Keratinocyte (primary cell): ENCODE data around the gene ZNF446. TPM values are rescaled to one million over a fixed set of nuclear protein-coding genes. Genes with fewer than 3 reads are reported as not detected.

Source experiments
- DNase-seq: peaks from one replicate; pipeline ENCODE4 v3.0.0-alpha.2; 2011; ENCODE audit warnings: low read depth, missing footprints, low spot score
- FAIRE-seq: peaks from 2 replicates; lab custom pipeline; 2011; peaks lifted over from hg19 to GRCh38; lab: Jason Lieb, UNC
- H2AFZ ChIP-seq: 2 replicates; pipeline ENCODE4 v1.6.0; 2012; ENCODE audit warnings: low read length, control low read depth, inconsistent platforms; ENCODE audit not compliant: control insufficient read depth
- H3K27ac ChIP-seq: 2 replicates; pipeline ENCODE4 v1.5.1; 2011; ENCODE audit warnings: low read length; ENCODE audit not compliant: control insufficient read depth, insufficient read depth
- H3K27me3 ChIP-seq: 3 replicates; pipeline ENCODE4 v1.6.0; 2011; ENCODE audit warnings: low read length; ENCODE audit not compliant: control insufficient read depth, insufficient read depth; ENCODE audit errors: extremely low read depth
- H3K36me3 ChIP-seq, 2 experiments: 2 replicates in 1 of 2; 3 replicates in 1 of 2; pipeline ENCODE4 v1.5.1; 2011; ENCODE audit warnings: low read length in 2 of 2, mild to moderate bottlenecking in 1 of 2; ENCODE audit not compliant: control insufficient read depth in 2 of 2, insufficient read depth in 2 of 2; ENCODE audit errors: extremely low read depth in 1 of 2
- H3K4me1 ChIP-seq: 3 replicates; pipeline ENCODE4 v1.5.1; 2011; ENCODE audit warnings: low read length; ENCODE audit not compliant: control insufficient read depth, insufficient read depth; ENCODE audit errors: extremely low read depth
- H3K4me2 ChIP-seq: 3 replicates; pipeline ENCODE4 v1.6.0; 2011; ENCODE audit warnings: low read depth, low read length; ENCODE audit not compliant: control insufficient read depth, insufficient read depth; ENCODE audit errors: extremely low read depth
- H3K4me3 ChIP-seq, 3 experiments: fragments of 200-600 bp in 1 of 3; sonication (generic) in 1 of 3; 2 replicates in 2 of 3; 3 replicates in 1 of 3; pipeline ENCODE4 v1.5.1; 2011 to 2016; ENCODE audit warnings: low read length in 3 of 3, mild to moderate bottlenecking in 3 of 3, control low read depth in 2 of 3, inconsistent platforms in 1 of 3, low read depth in 1 of 3, mixed read lengths in 1 of 3, mixed run types in 1 of 3, moderate library complexity in 1 of 3; ENCODE audit not compliant: control insufficient read depth in 2 of 3, insufficient read depth in 2 of 3; ENCODE audit errors: extremely low read depth in 1 of 3
- H3K79me2 ChIP-seq: 2 replicates; pipeline ENCODE4 v1.6.0; 2012; ENCODE audit warnings: low read length; ENCODE audit not compliant: control insufficient read depth, insufficient read depth
- H3K9ac ChIP-seq: 3 replicates; pipeline ENCODE4 v1.6.0; 2011; ENCODE audit warnings: low read length; ENCODE audit not compliant: control insufficient read depth, insufficient read depth; ENCODE audit errors: extremely low read depth
- H3K9me1 ChIP-seq: 3 replicates; pipeline ENCODE4 v1.6.0; 2011; ENCODE audit warnings: low read length; ENCODE audit not compliant: control insufficient read depth, insufficient read depth; ENCODE audit errors: extremely low read depth
- H3K9me3 ChIP-seq: 2 replicates; pipeline ENCODE4 v1.5.1; 2012; ENCODE audit warnings: low read depth, low read length; ENCODE audit not compliant: control insufficient read depth
- H4K20me1 ChIP-seq: 3 replicates; pipeline ENCODE4 v1.6.0; 2011; ENCODE audit warnings: low read length; ENCODE audit not compliant: control insufficient read depth, insufficient read depth; ENCODE audit errors: extremely low read depth
- CTCF ChIP-seq, 3 experiments: IDR thresholded peaks in 1 of 3; conservative IDR thresholded peaks in 1 of 3; optimal IDR thresholded peaks in 1 of 3; 2 replicates in 2 of 3; 3 replicates in 1 of 3; pipeline versions ENCODE3 to v1.5.1; 2011; ENCODE audit warnings: low read length in 3 of 3, mild to moderate bottlenecking in 3 of 3, moderate library complexity in 2 of 3, control low read depth in 1 of 3, inconsistent platforms in 1 of 3; ENCODE audit not compliant: insufficient read depth in 2 of 3; ENCODE audit errors: extremely low read depth in 1 of 3
- EZH2 ChIP-seq: IDR thresholded peaks from one replicate; pipeline ENCODE4 v1.6.1; 2012; ENCODE audit warnings: inconsistent platforms, mild to moderate bottlenecking, low read length, moderate library complexity
- dilution Hi-C: fragments of 300-500 bp; cut with MboI; formaldehyde crosslinking; loops from one replicate; pipeline ENCODE4 v1.7.0; 2020; ENCODE audit warnings: low sequenced_read_pairs; ENCODE audit not compliant: extremely low pct_ligation_motif_present
- polyA plus RNA-seq, 5 experiments: library from polyadenylated mRNA; depleted of rRNA in 3 of 5; stranded (reverse) in 3 of 5; stranded (forward) in 1 of 5; unstranded in 1 of 5; fragments of >200 nt; gene quantifications; 1 replicate in 1 of 5; 2 replicates in 3 of 5; 3 replicates in 1 of 5; pipeline versions ENCODE4 v1.2.1 to v1.2.3, GENCODE V29; 2011 to 2012; ENCODE audit warnings: missing spikeins in 2 of 5, low read depth in 1 of 5, low replicate concordance in 1 of 5

ZNF446 gene
- polyA plus RNA-seq, 1 donor (not counting 4 experiments of a cell fraction or from before 2014, with no cell fraction given): 2.1 TPM

- H4K20me1 ChIP-seq: peaks cover 4% of the 10 kb centered on the region
- peaks cover 23% of the 10 kb centered on the region for H3K79me2 ChIP-seq
- H3K36me3 ChIP-seq: peaks cover 0 to 15% of the 10 kb centered on the region in 2 experiments
- H3K9ac ChIP-seq: no peak overlapping the region
- no peaks in the 10 kb centered on the region for H3K27me3 ChIP-seq
- H3K4me2 ChIP-seq: no peak overlapping the region
- H3K4me1 ChIP-seq: peaks cover 19% of the 10 kb centered on the region
- H3K9me3 ChIP-seq: no peaks in the 10 kb centered on the region
- DNase-seq: no peak
- H3K9me1 ChIP-seq: no peaks in the 10 kb centered on the region
- H2AFZ ChIP-seq: no peak overlapping the region
- no peak for FAIRE-seq
- TF ChIP-seq CTCF (optimal IDR thresholded peaks at IDR 0.05 in 1 of 3, IDR thresholded peaks at IDR 0.05 in 1 of 3, conservative IDR thresholded peaks at IDR 0.05 in 1 of 3; ENCODE audit: extremely low read depth in 1 of 3, insufficient read depth in 2 of 3, low read length in 3 of 3) (no peak), EZH2 (no peak)
- H3K27ac ChIP-seq: no peak overlapping the region
- dilution Hi-C loops: no loop called here
- no peak overlapping the region for H3K4me3 ChIP-seq
These were observed 4.4 kb upstream of the ZNF446 start for GRCh38 chr19:58471736-58472135.

GRCh38 chr19:58473775-58474174 is 2.4 kb upstream of the ZNF446 start:
- H3K27ac ChIP-seq: no peak overlapping the region
- no peaks in the 10 kb centered on the region for H3K9me1 ChIP-seq
- FAIRE-seq (no peak), DNase-seq (no peak)
- peaks cover 8% of the 10 kb centered on the region for H3K79me2 ChIP-seq
- no peak overlapping the region for H3K4me3 ChIP-seq
- H3K4me2 ChIP-seq: no peak overlapping the region
- TF ChIP-seq CTCF (optimal IDR thresholded peaks at IDR 0.05 in 1 of 3, IDR thresholded peaks at IDR 0.05 in 1 of 3, conservative IDR thresholded peaks at IDR 0.05 in 1 of 3; ENCODE audit: extremely low read depth in 1 of 3, insufficient read depth in 2 of 3, low read length in 3 of 3) (no peak), EZH2 (no peak)
- no peaks in the 10 kb centered on the region for H3K27me3 ChIP-seq
- H3K9ac ChIP-seq: no peak overlapping the region
- H3K36me3 ChIP-seq: peaks cover 7 to 15% of the 10 kb centered on the region in 2 experiments
- H2AFZ ChIP-seq: no peak overlapping the region
- dilution Hi-C loops: no loop called here
- peaks cover 4% of the 10 kb centered on the region for H4K20me1 ChIP-seq
- H3K4me1 ChIP-seq: peaks cover 12% of the 10 kb centered on the region
- no peaks in the 10 kb centered on the region for H3K9me3 ChIP-seq
